ENCODE data around the gene LGR4.

- TF ChIP-seq CTCF (conservative IDR thresholded peaks at IDR 0.05; ENCODE audit: low read length): peak; percentile 99
- TF ChIP-seq EZH2phosphoT487 (IDR thresholded peaks at IDR 0.05; ENCODE audit: borderline replicate concordance, low read depth, low read length): no peak
Measured at GRCh38 chr11:27485930-27486773, 13.6 kb upstream of the LGR4 start.

Measured in OCI-LY7 (cell line).